Posterior cingulate gyrus (tissue), 11 donors: Measurements from ENCODE around the gene RPUSD2.

Experiments
- DNase-seq, 10 donors: peaks; one replicate each; pipeline versions ENCODE4 v3.0.0 to v3.0.0-alpha.2; 2020 to 2021; ENCODE audit warnings: mixed read lengths in 3 of 10
- intact Hi-C: fragments of 100-400 bp; cut with DNase I; formaldehyde crosslinking; loops from one replicate; pipeline ENCODE4 v1.15.1; 2023

The RPUSD2 gene

GRCh38 chr15:40600956-40601355 is 31.9 kb downstream of the RPUSD2 start:
- no peak for DNase-seq
- intact Hi-C loops, result no loop called here

- DNase-seq, result no peak
- intact Hi-C loops, result no loop called here
These were observed 34.8 kb downstream of the RPUSD2 start for GRCh38 chr15:40603935-40604334.

DNA sequence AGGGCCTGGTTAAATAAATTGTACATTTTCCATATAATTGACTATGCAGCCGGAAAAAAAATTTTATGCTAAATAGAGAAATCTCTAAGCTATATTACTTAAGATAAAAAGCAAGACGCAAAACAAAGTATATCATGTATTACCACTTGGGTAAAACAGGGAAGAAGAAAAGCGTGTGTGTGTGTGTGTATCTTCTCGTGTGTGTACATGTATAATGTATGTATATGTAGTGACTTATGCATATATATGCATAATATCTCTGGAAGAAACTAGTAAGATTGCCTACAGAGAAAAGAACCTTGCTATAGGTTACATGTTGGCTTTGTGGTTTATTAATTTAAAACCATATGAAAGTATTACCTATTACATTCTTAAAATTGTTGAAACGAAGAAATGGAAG is 44.0 kb downstream of the RPUSD2 start:
- intact Hi-C loops, result no loop called here
- DNase-seq, result no peak

DNA sequence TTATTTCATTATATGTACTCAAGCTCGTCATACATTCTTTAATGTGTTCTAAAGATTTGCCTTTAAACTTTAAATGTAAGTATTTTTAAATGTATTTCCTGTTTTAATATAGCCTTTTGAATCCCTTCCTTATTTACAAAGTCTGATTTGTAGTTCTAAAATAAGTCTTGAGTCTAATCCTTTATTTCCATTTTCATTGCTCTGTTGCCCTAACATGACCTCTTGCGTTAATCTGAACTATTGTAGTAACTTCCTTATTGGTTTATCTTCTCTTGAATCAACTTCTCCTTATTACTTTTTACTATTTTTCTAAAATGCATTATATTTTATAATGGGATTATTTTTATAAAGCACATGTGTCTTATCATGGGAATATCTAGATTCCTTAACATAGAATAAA is 48.9 kb downstream of the RPUSD2 start:
- no peak for DNase-seq
- intact Hi-C loops, result no loop called here

GRCh38 chr15:40618906-40619305 is 49.8 kb downstream of the RPUSD2 start:
- DNase-seq, result no peak
- intact Hi-C loops, result no loop called here

- no peak for DNase-seq
- intact Hi-C loops, result no loop called here
These were observed 54.3 kb downstream of the RPUSD2 start for GRCh38 chr15:40623361-40623760.
